OCI-LY7 (cell line): ENCODE data around the gene NHLRC1. TPM values are rescaled to one million over a fixed set of nuclear protein-coding genes. Genes with fewer than 3 reads are reported as not detected.

Experiments used
- BruUV-seq: library from RNA; stranded (reverse); fragments of 400-500 nt; replicated peaks from 2 replicates; lab custom pipeline; 2021; lab: Mats Ljungman, UMichigan
- CTCF ChIA-PET: fragments of 300-600 bp; sonication (Branson Sonifier 250); formaldehyde crosslinking; loops from one replicate; lab custom pipeline; 2022; ENCODE audit warnings: antibody characterized with exemption; ENCODE audit not compliant: unreplicated experiment; lab: Charles Lee
- POLR2A ChIA-PET: fragments of 300-600 bp; sonication (Branson Sonifier 250); formaldehyde crosslinking; loops from one replicate; lab custom pipeline; 2022; ENCODE audit warnings: antibody characterized with exemption; lab: Charles Lee
- DNase-seq: peaks from one replicate; pipeline ENCODE4 v3.0.0-alpha.2; 2015; ENCODE audit warnings: low spot score
- H2AFZ ChIP-seq: fragments of 200-600 bp; sonication (generic), shearing (Covaris generic); 2 replicates; pipeline ENCODE4 v1.6.1; 2014; ENCODE audit warnings: mild to moderate bottlenecking, antibody characterized with exemption, low read length, moderate library complexity
- H3K27ac ChIP-seq: fragments of 200-600 bp; sonication (generic); 2 replicates; pipeline ENCODE4 v1.5.1; 2014; ENCODE audit warnings: mixed run types, low read depth, mild to moderate bottlenecking, moderate library complexity, low read length, inconsistent platforms; ENCODE audit not compliant: poor library complexity, severe bottlenecking
- H3K36me3 ChIP-seq: fragments of 200-600 bp; sonication (generic); 2 replicates; pipeline ENCODE4 v1.6.1; 2014; ENCODE audit warnings: mild to moderate bottlenecking, antibody characterized with exemption, low read length, moderate library complexity, mixed read lengths; ENCODE audit not compliant: insufficient read depth
- H3K4me1 ChIP-seq: fragments of 200-600 bp; sonication (generic); 2 replicates; pipeline ENCODE4 v1.5.1; 2014; ENCODE audit warnings: mild to moderate bottlenecking, low read length; ENCODE audit not compliant: insufficient read depth, poor library complexity, severe bottlenecking
- H3K4me2 ChIP-seq: fragments of 200-600 bp; sonication (generic); 2 replicates; pipeline ENCODE4 v1.6.1; 2014; ENCODE audit warnings: mild to moderate bottlenecking, low read length
- H3K4me3 ChIP-seq: fragments of 200-600 bp; sonication (generic); 2 replicates; pipeline ENCODE4 v1.5.1; 2014; ENCODE audit warnings: mild to moderate bottlenecking, low read depth, low read length; ENCODE audit not compliant: poor library complexity, severe bottlenecking
- H3K79me2 ChIP-seq: fragments of 200-600 bp; sonication (generic); 2 replicates; pipeline ENCODE4 v1.6.1; 2016; ENCODE audit warnings: low read depth, mild to moderate bottlenecking, low read length, moderate library complexity, mixed read lengths; ENCODE audit not compliant: insufficient read depth
- H3K9me2 ChIP-seq: fragments of 200-600 bp; sonication (generic); 2 replicates; pipeline ENCODE4 v1.6.1; 2016; ENCODE audit warnings: mild to moderate bottlenecking, low read length, mixed read lengths; ENCODE audit not compliant: insufficient read depth
- H3K9me3 ChIP-seq: fragments of 200-600 bp; sonication (generic); 2 replicates; pipeline ENCODE4 v1.6.1; 2014; ENCODE audit warnings: mild to moderate bottlenecking, mixed run types, low read length, mixed read lengths
- H4K20me1 ChIP-seq: fragments of 200-600 bp; sonication (generic); 2 replicates; pipeline ENCODE4 v1.6.1; 2014; ENCODE audit warnings: mild to moderate bottlenecking, antibody characterized with exemption, low read length, moderate library complexity, mixed read lengths; ENCODE audit not compliant: insufficient read depth
- CTCF ChIP-seq: fragments of 200-600 bp; sonication (generic); conservative IDR thresholded peaks from 2 replicates; pipeline ENCODE4 v1.5.1; 2014; ENCODE audit warnings: mild to moderate bottlenecking, antibody characterized with exemption, low read length, moderate library complexity, mixed read lengths
- EZH2phosphoT487 ChIP-seq: fragments of 200-600 bp; sonication (generic); IDR thresholded peaks from 2 replicates; pipeline ENCODE4 v1.6.1; 2018; ENCODE audit warnings: low read depth, borderline replicate concordance, mild to moderate bottlenecking, mixed run types, antibody characterized with exemption, low read length, moderate library complexity, mixed read lengths
- intact Hi-C: fragments of 100-400 bp; cut with micrococcal nuclease; formaldehyde crosslinking; loops from one replicate; pipeline ENCODE4 v1.10.0; 2022; ENCODE audit not compliant: unreplicated experiment
- total RNA-seq, 2 experiments: library from RNA; depleted of rRNA in 1 of 2; stranded (reverse); fragments of >200 nt in 1 of 2; shearing (Covaris generic) in 1 of 2; gene quantifications; 2 replicates each; pipeline ENCODE4 v1.2.3, GENCODE V29; 2014 to 2022

NHLRC1 gene
- total RNA-seq, 2 experiments from 2014 or later: not detected

- no peak overlapping the region for H3K4me2 ChIP-seq
- no peaks in the 10 kb centered on the region for H4K20me1 ChIP-seq
- no peaks in the 10 kb centered on the region for H3K36me3 ChIP-seq
- H3K4me1 ChIP-seq: no peaks in the 10 kb centered on the region
- no peak overlapping the region for H2AFZ ChIP-seq
- no peak for DNase-seq
- CTCF ChIA-PET: no interaction called here
- no peaks in the 10 kb centered on the region for H3K9me2 ChIP-seq
- H3K79me2 ChIP-seq: no peaks in the 10 kb centered on the region
- TF ChIP-seq CTCF (no peak), EZH2phosphoT487 (no peak)
- no TSS peak for BruUV-seq
- no peak overlapping the region for H3K4me3 ChIP-seq
- POLR2A ChIA-PET: interaction anchor here (1.5 kb wide), 1 partner anchor 9 kb away, joined by 3 read pairs; no protein-coding TSS in a partner anchor
- no peaks in the 10 kb centered on the region for H3K9me3 ChIP-seq
- no peak overlapping the region for H3K27ac ChIP-seq
- intact Hi-C loops: no loop called here
Observed at GRCh38 chr6:18091382-18091781, 31.1 kb downstream of the NHLRC1 start.

GRCh38 chr6:18090349-18090786 lies 32.1 kb downstream of the NHLRC1 start:
- H3K9me3 ChIP-seq: no peaks in the 10 kb centered on the region
- no peaks in the 10 kb centered on the region for H3K36me3 ChIP-seq
- ChIA-PET POLR2A (interaction anchor here (1.2 to 1.5 kb wide), 2 partner anchors 10 to 27 kb away, joined by 3 read pairs; no protein-coding TSS in a partner anchor), CTCF (no interaction called here)
- no peak overlapping the region for H2AFZ ChIP-seq
- H3K27ac ChIP-seq: no peak overlapping the region
- intact Hi-C loops: no loop called here
- no peak for DNase-seq
- no peak overlapping the region for H3K4me2 ChIP-seq
- H4K20me1 ChIP-seq: no peaks in the 10 kb centered on the region
- no peaks in the 10 kb centered on the region for H3K79me2 ChIP-seq
- no TSS peak for BruUV-seq
- H3K4me1 ChIP-seq: no peaks in the 10 kb centered on the region
- H3K9me2 ChIP-seq: no peaks in the 10 kb centered on the region
- no peak overlapping the region for H3K4me3 ChIP-seq
- TF ChIP-seq EZH2phosphoT487 (no peak), CTCF (no peak)

GRCh38 chr6:18088419-18089296 lies 33.8 kb downstream of the NHLRC1 start:
- no peak for DNase-seq
- intact Hi-C loops: no loop called here
- TF ChIP-seq CTCF: no peak
- no peak for TF ChIP-seq EZH2phosphoT487
- Histone ChIP-seq H3K4me3 (no peak overlapping the region), H3K4me2 (no peak overlapping the region), H2AFZ (no peak overlapping the region), H4K20me1 (no peaks in the 10 kb centered on the region), H3K36me3 (no peaks in the 10 kb centered on the region), H3K27ac (no peak overlapping the region), H3K9me3 (no peaks in the 10 kb centered on the region), H3K9me2 (no peaks in the 10 kb centered on the region), H3K4me1 (no peaks in the 10 kb centered on the region), H3K79me2 (no peaks in the 10 kb centered on the region)
- ChIA-PET CTCF (no interaction called here), POLR2A (interaction anchor here (0.7 kb wide), 1 partner anchor 348 kb away, joined by 3 read pairs; no protein-coding TSS in a partner anchor)
- no TSS peak for BruUV-seq
